Fibroblast of skin of abdomen (primary cell): ENCODE data around the gene CDK1. TPM values are rescaled to one million over a fixed set of nuclear protein-coding genes. Genes with fewer than 3 reads are reported as not detected.
A peak's percentile ranks its signal among the peaks of the same experiment; 100 is the strongest.

Experiments used
- DNase-seq: peaks from one replicate; pipeline ENCODE4 v3.0.0-alpha.2; 2013
- polyA plus RNA-seq, 2 experiments: library from polyadenylated mRNA; unstranded; fragments of 120-200 nt; gene quantifications; one replicate each; pipeline ENCODE4 v1.2.1, GENCODE V29; 2013; ENCODE audit not compliant: insufficient read length in 2 of 2

Gene CDK1
- polyA plus RNA-seq (2013, experiment 1 of 2; ENCODE audit: insufficient read length): 38.8 TPM
- polyA plus RNA-seq (2013, experiment 2 of 2; ENCODE audit: insufficient read length): 39.8 TPM

- DNase-seq: peak; percentile 100
Observed at GRCh38 chr10:60778214-60778970, at the start of gene CDK1. TSS of gene CDK1 (plus strand) at chr10:60778478. CDS start at chr10:60780166, 1,688 bp downstream.

DNA sequence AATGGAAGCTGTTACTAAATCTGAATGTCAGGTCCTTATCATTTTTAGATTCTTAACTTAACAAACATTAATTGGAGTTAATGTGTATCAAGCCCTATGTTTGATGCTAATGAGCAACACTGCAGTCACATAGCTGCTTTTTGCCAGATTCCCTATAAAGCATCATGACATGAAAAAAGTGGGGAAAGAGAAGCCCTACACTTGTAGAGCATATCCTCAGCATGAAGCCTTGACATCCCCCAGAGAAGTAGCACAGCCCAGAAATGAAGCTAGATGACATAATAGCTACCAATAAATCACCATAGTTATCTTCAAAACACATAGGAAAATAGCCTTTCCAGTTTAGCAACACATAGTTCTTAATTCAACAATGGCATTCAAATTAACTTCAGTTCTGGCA is 49.2 kb upstream of the CDK1 start:
- DNase-seq: no peak

- DNase-seq: no peak
Observed at GRCh38 chr10:60731134-60731885, 47.0 kb upstream of the CDK1 start.

GRCh38 chr10:60732198-60732806 is 46.0 kb upstream of the CDK1 start:
- DNase-seq: no peak

- no peak for DNase-seq
Observed at GRCh38 chr10:60732807-60733516, 45.3 kb upstream of the CDK1 start.

DNA sequence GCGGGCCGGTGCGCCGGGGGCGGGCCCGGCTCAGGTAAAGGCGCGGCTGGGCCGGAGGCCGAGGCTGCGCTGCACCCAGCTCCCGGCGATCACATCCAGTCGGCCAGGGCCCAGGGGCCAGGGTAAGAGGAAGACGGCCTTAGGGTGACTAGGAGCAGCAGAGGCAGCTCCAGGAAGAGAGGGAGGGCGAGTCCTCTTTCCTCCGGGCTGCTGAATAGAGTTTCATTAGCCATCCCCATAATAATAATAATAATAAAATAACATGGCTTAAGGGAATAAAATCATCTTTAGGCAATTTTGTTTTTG is 44.8 kb upstream of the CDK1 start:
- no peak for DNase-seq

GRCh38 chr10:60733826-60734225 is 44.5 kb upstream of the CDK1 start:
- no peak for DNase-seq

GRCh38 chr10:60734226-60734625 is 44.1 kb upstream of the CDK1 start:
- no peak for DNase-seq

DNA sequence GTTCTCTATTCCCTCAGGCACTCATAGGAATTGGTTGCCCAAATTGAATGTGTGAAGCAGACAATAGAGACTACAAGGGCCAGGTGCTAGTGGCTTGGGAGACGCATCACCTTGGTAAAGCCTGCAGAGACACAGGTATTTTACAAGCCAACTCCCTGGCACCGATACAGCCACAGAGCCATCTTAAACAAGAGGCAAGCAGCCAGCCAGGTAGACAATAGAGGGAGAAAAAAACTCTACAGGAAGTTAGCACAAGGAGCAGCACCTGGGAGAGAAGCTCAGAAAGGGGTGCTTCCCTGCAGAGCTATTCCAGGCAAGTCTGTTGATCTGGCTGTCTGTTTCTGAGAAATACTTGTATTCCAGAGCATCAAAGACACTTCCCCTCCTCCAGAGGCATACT is 43.0 kb upstream of the CDK1 start:
- no peak for DNase-seq

- no peak for DNase-seq
Observed at GRCh38 chr10:60737242-60737641, 41.0 kb upstream of the CDK1 start.

- DNase-seq: peak; percentile 14
Observed at GRCh38 chr10:60739558-60739957, 38.7 kb upstream of the CDK1 start.

DNA sequence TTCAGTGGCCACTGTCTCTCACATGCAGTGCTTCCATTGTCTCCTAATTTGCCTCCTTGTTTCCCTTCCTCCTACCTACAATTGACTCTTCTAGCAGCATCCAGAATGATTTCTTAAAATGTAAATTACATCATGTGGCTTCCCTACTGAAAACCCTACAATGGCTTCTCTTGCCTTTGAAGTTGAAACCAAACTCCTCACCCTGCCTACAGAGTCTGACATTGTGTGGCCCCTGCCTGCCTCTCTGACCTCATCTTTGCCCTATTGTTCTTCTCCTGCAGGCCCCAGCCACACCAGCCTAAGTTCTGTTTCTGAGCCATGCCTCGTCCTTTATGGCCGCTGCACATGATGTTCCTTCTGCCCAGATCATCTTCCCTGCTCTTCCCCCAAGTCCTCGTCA is 35.8 kb upstream of the CDK1 start:
- no peak for DNase-seq

- no peak for DNase-seq
Observed at GRCh38 chr10:60747817-60748469, 30.3 kb upstream of the CDK1 start.

DNA sequence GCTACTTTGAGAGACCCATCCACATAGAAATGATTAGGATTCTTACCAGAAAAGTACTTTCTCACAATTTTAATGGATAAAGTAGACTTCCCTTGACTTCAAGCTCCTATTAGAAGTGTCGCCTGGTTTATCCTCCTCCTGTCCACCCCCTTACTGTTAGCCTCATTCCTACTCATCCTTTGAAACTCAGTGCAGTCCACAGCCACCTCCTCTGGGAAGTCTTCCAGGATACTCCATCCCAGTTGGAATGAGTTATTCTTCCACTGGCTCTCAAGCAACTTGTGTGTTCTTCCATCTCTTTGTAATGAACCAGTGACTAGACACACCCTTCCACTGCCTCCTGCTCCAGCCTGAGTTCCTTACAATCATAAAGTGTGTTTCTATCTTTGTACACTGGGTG is 25.1 kb upstream of the CDK1 start:
- no peak for DNase-seq

DNA sequence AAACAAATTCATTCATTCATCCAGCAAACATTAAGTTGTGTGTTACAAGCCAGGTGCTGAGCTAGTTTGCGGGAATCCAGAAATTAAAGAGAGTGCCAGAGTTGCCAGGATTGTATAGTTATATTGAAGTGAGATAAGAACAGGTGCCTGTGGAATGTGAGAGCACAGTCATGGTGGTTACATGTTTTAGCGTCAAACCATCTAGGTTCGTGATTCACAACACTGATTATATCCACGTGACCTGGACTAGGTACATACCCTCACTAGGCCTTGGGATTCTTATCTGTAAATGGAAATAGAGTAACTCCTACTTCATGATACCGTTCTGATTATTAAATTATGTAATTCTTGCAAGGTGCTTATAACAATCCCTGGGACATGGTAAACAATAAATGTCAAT is 24.5 kb upstream of the CDK1 start:
- no peak for DNase-seq

DNA sequence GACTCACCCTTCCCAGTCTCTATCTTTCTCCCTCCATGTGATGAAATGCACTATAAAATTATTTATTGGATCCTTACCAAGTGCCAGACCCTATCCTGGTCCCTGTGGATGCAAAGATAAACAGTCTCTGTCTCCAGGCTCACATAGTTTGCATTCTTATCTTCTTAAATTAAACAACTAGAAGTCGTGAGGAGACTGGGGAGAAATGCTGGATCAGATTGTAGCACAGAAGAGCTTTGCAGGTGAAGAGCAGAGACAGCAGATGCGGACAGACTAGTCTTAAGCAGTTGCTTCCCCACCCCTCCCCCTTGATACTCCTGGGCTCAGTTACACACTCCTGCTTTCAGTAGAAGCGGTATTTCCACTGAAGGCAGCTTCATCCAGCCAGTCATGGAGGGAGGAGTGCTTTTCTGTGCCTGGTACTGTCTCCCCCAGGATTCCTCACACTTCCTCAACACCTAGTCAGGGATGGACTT is 20.8 kb upstream of the CDK1 start:
- DNase-seq: peak; percentile 44

DNA sequence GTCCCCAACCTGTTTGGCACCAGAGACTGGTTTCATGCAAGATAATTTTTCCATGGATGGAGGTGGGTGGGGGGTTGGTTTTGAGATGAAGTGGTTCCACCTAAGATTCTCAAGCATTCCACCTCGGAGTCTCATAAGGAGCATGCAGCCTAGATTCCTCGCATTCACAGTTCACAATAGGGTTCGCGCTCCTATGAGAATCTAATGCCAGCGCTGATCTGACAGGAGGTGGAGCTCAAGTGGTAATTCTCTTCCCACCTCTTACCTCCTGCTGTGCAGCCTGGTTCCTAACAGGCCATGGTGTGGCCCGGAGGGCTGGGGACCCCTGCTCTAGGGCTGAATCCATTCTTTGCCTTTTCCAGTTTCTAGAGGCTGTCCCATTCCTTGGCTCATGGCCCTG is 19.1 kb upstream of the CDK1 start:
- DNase-seq: no peak

DNA sequence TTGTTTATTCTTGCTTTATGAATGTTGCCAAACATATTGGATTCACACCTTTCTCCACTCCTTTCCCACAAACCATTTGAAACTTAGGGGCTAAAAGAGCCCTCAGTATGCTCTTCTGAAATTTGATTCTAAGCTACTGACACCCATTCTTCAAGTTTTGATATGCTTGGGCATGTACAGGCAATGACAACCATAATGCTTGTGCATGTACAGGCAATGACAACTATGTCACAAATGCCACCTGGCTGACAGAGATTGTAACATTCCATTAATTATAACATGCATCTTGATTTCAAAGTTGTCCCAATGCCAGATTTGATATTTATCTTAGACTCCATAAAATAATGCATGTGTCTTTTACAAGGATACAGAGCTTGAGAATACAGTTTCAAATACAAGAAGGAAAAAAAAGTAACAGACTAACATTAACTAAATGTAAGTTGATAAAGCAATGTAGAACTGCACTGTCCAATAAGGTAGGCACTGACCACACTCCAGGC is 17.5 kb upstream of the CDK1 start:
- no peak for DNase-seq

DNA sequence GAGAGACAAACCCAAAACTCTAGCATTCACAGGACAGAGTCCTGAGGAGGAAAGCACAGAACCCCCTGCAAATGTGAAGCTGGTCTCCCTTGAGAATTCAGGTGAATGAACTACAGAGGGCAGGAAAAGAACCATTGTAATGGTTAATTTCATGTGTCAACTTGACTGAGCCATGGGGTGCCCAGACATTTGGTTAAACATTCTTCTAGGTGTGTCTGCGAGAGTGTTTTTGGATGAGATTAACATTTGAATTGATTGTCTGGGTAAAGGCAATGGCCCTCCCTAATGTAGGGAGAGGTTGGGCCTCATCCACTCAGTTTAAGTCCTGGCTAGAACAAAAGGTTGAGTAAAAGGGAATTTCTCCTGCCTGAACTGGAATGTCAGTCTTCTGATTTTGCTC is 15.7 kb upstream of the CDK1 start:
- DNase-seq: no peak

DNA sequence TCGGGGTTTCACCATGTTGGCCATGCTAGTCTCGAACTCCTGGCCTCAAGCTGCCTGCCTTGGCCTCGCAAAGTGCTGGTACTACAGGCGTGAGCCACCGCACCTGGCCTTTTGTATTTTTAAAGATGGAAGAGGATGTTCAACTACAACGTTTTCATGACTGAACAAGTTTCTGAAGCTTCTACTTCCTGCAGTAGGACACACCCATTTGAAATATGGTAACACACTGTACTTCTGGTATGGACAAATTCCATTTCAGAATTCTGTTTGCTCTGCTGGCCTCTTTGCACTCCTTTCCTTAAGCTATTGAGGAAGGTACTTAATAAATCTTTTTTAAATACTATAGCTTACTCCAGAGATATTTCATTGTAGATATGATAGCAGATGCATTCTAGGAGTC is 10.9 kb upstream of the CDK1 start:
- DNase-seq: no peak

GRCh38 chr10:60769406-60769805 is 8.9 kb upstream of the CDK1 start:
- DNase-seq: no peak

DNA sequence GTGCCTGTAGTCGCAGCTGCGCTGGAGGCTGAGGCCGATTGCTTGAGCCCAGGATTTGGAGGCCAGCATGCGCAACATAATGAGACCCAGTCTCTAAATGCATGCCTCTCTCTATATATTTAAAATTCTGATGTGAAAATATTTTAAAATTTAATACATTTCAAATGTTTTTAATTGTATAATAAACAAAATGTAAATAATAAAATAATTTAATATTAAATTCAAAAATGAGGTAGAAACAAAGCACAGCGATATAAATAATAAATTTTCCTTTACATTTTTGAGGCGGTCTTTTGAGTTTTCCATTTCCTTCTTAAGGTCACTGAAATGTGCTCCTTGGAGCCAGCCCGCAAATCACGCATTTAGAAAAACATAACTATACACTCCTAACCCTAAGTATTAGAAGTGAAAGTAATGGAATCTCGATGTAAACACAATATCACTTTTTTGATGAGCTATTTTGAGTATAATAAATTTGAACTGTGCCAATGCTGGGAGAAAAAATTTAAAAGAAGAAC is 523 bp upstream of the CDK1 start:
- no peak for DNase-seq
